HEK293T (cell line): ENCODE results near the gene RNF103.

Source experiments
- ARNT ChIP-seq: fragments of 450-650 bp; IDR thresholded peaks from 2 replicates; pipeline ENCODE4 v1.6.1; 2017; ENCODE audit warnings: mild to moderate bottlenecking
- BHLHE40 ChIP-seq: fragments of 450-650 bp; IDR thresholded peaks from 2 replicates; pipeline ENCODE4 v1.6.1; 2016; ENCODE audit warnings: mild to moderate bottlenecking, moderate library complexity, borderline replicate concordance
- ELF4 ChIP-seq: fragments of 450-650 bp; IDR thresholded peaks from 2 replicates; pipeline ENCODE4 v1.6.1; 2017; ENCODE audit warnings: antibody characterized with exemption
- FOXA1 ChIP-seq: fragments of 450-650 bp; IDR thresholded peaks from 2 replicates; pipeline ENCODE4 v1.6.1; 2016; ENCODE audit warnings: mild to moderate bottlenecking
- FOXK2 ChIP-seq: fragments of 450-650 bp; IDR thresholded peaks from 2 replicates; pipeline ENCODE4 v1.6.1; 2016; ENCODE audit warnings: mild to moderate bottlenecking
- FOXM1 ChIP-seq: fragments of 450-650 bp; IDR thresholded peaks from 2 replicates; pipeline ENCODE4 v1.6.1; 2017; ENCODE audit warnings: mild to moderate bottlenecking, borderline replicate concordance
- LEF1 ChIP-seq: fragments of 450-650 bp; IDR thresholded peaks from 2 replicates; pipeline ENCODE4 v1.6.1; 2017; ENCODE audit warnings: mild to moderate bottlenecking, borderline replicate concordance
- SP1 ChIP-seq: fragments of 450-650 bp; IDR thresholded peaks from 2 replicates; pipeline ENCODE4 v1.6.1; 2017
- SUZ12 ChIP-seq: fragments of 450-650 bp; IDR thresholded peaks from 2 replicates; pipeline ENCODE4 v1.6.1; 2016; ENCODE audit warnings: mild to moderate bottlenecking
- TARDBP ChIP-seq: fragments of 450-650 bp; IDR thresholded peaks from 2 replicates; pipeline ENCODE4 v1.6.1; 2016
- ZNF384 ChIP-seq: fragments of 450-650 bp; IDR thresholded peaks from 2 replicates; pipeline ENCODE4 v1.6.1; 2016

DNA sequence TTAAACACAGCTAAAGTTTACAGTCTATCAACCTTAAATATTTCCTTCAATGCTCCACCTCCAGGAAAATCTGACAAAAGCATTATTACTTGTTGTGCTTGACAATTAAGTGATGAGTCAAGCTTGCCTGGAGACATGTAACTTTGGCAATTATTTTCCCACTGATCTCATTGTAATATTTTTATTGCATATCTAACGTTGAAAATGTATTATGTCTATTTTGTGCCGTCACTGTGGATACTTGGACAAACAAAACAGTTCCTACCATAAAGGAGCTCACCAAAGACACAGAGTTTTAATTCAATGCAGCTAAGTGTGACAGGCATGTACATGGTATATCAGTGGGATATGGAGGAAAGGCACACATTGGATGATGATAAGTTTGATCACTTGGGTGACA lies 24.7 kb downstream of the RNF103 start:
- TF ChIP-seq ELF4 (no peak), FOXA1 (no peak), FOXK2 (no peak), TARDBP (no peak), ZNF384 (no peak), FOXM1 (no peak), SP1 (no peak), BHLHE40 (no peak), LEF1 (no peak), SUZ12 (no peak), ARNT (no peak)
